Measurements from ENCODE around the gene C22orf39.

DNA sequence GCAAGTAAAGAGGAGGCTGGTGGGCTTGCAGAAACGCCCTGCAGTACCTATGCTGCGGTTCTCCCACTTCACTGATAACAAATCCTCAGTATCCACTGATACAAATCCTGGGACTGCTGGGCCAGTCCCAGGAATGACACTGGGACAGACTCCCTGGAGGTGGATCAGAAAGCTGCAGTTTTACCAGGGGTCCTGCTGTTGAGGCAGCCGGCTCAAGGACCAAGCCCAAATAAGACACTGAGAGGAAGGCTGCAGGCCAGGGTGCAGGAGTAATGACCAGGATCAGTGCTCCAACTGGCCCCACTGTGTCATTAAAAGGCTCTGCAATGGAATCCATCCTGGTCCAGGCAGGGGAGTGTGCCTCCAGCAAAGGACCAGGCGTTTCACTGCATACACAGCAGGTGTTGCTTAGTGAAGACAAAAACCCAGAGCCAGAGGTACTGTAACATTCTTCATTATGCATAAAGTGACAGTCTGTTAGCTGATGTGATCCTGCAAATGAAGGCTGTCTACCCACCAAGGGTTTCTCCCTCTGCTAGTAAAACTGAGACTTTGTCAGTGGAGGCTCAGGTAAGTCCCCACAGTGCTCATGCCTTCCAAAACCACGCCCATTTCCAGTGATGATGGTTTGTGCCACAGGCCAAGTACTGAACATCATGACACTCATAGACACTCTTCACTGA, 1.4 kb upstream of the C22orf39 start:
- TF ChIP-seq, protein P1, sequence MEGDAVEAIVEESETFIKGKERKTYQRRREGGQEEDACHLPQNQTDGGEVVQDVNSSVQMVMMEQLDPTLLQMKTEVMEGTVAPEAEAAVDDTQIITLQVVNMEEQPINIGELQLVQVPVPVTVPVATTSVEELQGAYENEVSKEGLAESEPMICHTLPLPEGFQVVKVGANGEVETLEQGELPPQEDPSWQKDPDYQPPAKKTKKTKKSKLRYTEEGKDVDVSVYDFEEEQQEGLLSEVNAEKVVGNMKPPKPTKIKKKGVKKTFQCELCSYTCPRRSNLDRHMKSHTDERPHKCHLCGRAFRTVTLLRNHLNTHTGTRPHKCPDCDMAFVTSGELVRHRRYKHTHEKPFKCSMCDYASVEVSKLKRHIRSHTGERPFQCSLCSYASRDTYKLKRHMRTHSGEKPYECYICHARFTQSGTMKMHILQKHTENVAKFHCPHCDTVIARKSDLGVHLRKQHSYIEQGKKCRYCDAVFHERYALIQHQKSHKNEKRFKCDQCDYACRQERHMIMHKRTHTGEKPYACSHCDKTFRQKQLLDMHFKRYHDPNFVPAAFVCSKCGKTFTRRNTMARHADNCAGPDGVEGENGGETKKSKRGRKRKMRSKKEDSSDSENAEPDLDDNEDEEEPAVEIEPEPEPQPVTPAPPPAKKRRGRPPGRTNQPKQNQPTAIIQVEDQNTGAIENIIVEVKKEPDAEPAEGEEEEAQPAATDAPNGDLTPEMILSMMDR (IDR thresholded peaks at IDR 0.05): no peak
- TF ChIP-seq EZH2 (IDR thresholded peaks at IDR 0.05; ENCODE audit: borderline replicate concordance, insufficient read depth, low read depth, low read length, poor library complexity, severe bottlenecking): no peak

All from B cell (primary cell).